ENCODE data around the gene BDNF.
"Not testable (repeated sequence)": the region's sequence is repeated elsewhere in the genome, so short reads cannot be mapped to it uniquely, and the experiment has no call there.

The BDNF gene

DNA sequence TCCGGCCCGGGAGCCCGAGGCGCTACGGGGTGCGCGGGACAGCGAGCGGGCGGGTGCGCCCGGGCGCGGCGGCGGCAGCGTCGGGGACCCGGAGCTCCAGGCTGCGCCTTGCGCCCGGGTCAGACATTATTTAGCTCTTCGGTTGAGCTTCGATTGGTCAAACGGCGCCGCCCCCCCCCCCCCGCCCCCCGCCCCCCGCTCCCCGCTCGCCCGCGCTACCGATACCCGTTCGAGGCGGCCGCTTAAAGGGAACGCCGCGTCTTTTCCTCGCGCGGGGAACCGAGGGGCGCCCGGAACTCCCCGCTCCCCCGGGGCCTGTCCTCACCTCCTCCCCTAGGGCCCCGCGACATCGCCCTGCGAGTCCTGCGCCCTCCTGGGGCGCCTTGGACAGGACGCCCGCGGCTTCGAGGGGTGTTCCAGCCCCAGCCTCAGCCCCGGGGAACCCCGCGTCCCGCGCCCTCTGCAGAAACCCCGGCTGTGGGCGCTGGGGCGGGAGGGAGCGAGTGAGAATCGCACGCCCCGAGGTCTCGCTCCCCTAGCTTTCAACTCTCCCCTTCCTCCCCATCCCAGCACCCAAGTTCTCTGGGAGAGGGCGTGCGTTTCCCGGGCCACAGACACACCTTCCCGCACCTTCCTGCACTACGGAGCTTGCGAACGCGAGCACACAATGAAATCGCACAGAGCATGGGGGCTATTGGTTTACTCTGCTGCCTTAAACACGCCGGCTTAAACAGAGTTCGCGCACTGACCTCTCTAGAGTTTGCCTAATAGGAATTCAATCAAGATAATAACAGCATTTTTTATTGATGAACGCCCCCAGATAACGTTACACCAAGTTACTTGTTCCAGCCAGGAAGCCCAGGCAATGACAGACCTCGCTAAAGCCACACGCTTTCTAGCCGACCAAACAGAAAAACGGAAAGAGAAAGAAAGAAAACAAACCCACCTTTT, at the start of gene BDNF:
Gene BDNF, minus strand, starts transcription at position 105 of the 951 bp plus-strand sequence. CDS start 41,891 bp downstream, outside the sequence.
- DNase-seq (ENCODE audit: low read depth), result peak; percentile 12
- no peak for TF ChIP-seq CTCF (conservative IDR thresholded peaks at IDR 0.05; ENCODE audit: control insufficient read depth, insufficient read depth, low read depth, low read length)
- peak within 1 kb of the TSS; percentile 61 for H3K4me3 ChIP-seq (ENCODE audit: control insufficient read depth, low read depth, low read length)

GRCh38 chr11:27740362-27741013, 40.2 kb upstream of the BDNF start:
- no peak overlapping the region for H3K4me3 ChIP-seq (ENCODE audit: control insufficient read depth, low read depth, low read length)
- no peak for DNase-seq (ENCODE audit: low read depth)
- no peak for TF ChIP-seq CTCF (conservative IDR thresholded peaks at IDR 0.05; ENCODE audit: control insufficient read depth, insufficient read depth, low read depth, low read length)

- no peak overlapping the region for H3K4me3 ChIP-seq (ENCODE audit: control insufficient read depth, low read depth, low read length)
- DNase-seq (ENCODE audit: low read depth), result no peak
- TF ChIP-seq CTCF (conservative IDR thresholded peaks at IDR 0.05; ENCODE audit: control insufficient read depth, insufficient read depth, low read depth, low read length), result no peak
Measured at GRCh38 chr11:27735281-27735680, 35.0 kb upstream of the BDNF start.

DNA sequence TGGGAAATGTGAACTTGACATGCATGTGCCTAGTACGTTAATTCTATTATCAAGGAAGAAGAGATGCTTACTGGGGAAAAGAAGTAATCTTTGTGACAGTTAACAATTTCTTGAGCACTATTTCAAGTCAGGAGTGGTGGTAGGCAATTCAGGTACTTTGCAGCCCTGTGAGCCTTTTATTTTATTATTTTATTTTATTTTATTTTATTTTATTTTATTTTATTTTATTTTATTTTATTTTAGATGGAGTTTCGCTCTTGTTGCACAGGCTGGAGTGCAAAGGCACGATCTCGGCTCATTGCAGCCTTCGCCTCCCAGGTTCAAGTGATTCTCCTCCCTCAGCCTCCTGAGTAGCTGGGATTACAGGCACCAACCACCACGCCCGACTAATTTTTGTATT, 31.5 kb upstream of the BDNF start:
- not testable (repeated sequence) for DNase-seq (ENCODE audit: low read depth); H3K4me3 ChIP-seq (ENCODE audit: control insufficient read depth, low read depth, low read length)

GRCh38 chr11:27726981-27727380, 26.7 kb upstream of the BDNF start:
- no peak for DNase-seq (ENCODE audit: low read depth)
- TF ChIP-seq CTCF (conservative IDR thresholded peaks at IDR 0.05; ENCODE audit: control insufficient read depth, insufficient read depth, low read depth, low read length), result no peak
- H3K4me3 ChIP-seq (ENCODE audit: control insufficient read depth, low read depth, low read length), result no peak overlapping the region

GRCh38 chr11:27723687-27724086, 23.4 kb upstream of the BDNF start:
- no peak for TF ChIP-seq CTCF (conservative IDR thresholded peaks at IDR 0.05; ENCODE audit: control insufficient read depth, insufficient read depth, low read depth, low read length)
- no peak overlapping the region for H3K4me3 ChIP-seq (ENCODE audit: control insufficient read depth, low read depth, low read length)
- no peak for DNase-seq (ENCODE audit: low read depth)

DNA sequence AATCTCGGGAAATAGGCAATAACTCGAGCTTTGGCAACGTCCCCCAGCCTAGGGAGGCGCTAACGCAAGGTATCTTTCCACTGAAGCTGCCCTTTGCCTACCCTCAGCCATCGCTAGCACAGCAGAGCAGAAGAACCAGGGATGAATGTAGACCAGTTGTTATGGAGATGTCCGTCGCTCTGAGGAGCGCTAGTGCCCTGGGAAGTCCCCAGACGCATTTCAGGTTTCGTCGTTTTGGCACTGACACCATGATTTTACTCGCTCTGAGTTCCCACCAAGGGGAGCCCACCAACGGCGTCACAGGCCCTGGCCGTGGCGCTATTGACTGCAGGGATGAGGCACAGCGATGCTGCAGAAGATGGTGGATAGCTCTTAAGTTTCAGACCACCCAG, 22.7 kb upstream of the BDNF start:
- no peak for TF ChIP-seq CTCF (conservative IDR thresholded peaks at IDR 0.05; ENCODE audit: control insufficient read depth, insufficient read depth, low read depth, low read length)
- DNase-seq (ENCODE audit: low read depth), result no peak
- H3K4me3 ChIP-seq (ENCODE audit: control insufficient read depth, low read depth, low read length), result peak overlapping the region; percentile 26

Data from fibroblast of mammary gland (primary cell).